Measurements from ENCODE around the gene FCGR1A.
"Not testable (repeated sequence)": the region's sequence is repeated elsewhere in the genome, so short reads cannot be mapped to it uniquely, and the experiment has no call there.

Gene FCGR1A

GRCh38 chr1:149841149-149841548 is 58.7 kb downstream of the FCGR1A start:
- DNase-seq, result not testable (repeated sequence)
